ENCODE measurements around the gene KRTAP9-4. TPM values are rescaled to one million over a fixed set of nuclear protein-coding genes. Genes with fewer than 3 reads are reported as not detected.
"Not testable (repeated sequence)": the region's sequence is repeated elsewhere in the genome, so short reads cannot be mapped to it uniquely, and the experiment has no call there.

KRTAP9-4 gene
- polyA plus RNA-seq (2011; rRNA removed) (not detected in 2 replicates), polyA plus RNA-seq (2017; fragmentation: RNase III; extraction: RNeasy Plus Mini Kit Qiagen cat#74134 plus additional on column Dnase treatment) (not detected in 3 replicates), polyA minus RNA-seq (2011; rRNA and poly(A)+ RNA removed) (not detected in 2 replicates)
- polyA plus RNA-seq (2012; cell fraction: cytosol; rRNA removed), result not detected in 2 replicates
- not detected in 2 replicates for polyA plus RNA-seq (2012; cell fraction: nucleus; rRNA removed)

- H3K4me1 ChIP-seq; POLR2A ChIA-PET; H3K4me3 ChIP-seq; CTCF ChIA-PET; H3K27ac ChIP-seq; H3K9me3 ChIP-seq; ATAC-seq; DNase-seq (ENCODE audit: low read depth in 1 of 2, low spot score in 1 of 2); FAIRE-seq; H3K4me2 ChIP-seq: not testable (repeated sequence)
- 38% methylated on average over 2 of the region's 2 CpGs for WGBS (ENCODE audit: missing lambda C conversion rate)
These were observed at the start of gene KRTAP9-4 for GRCh38 chr17:41249637-41250240. Gene KRTAP9-4 (plus strand): TSS chr17:41249687. CDS start chr17:41249721, 34 bp downstream.

- no peak overlapping the region for H3K4me3 ChIP-seq
- peak overlapping the region; percentile 62 for H3K4me2 ChIP-seq
- WGBS (ENCODE audit: missing lambda C conversion rate), result 8% methylated on average over 1 of the region's 1 CpG
- ATAC-seq, result peak; percentile 91 to 96
- peak; percentile 55 to 85 for DNase-seq (ENCODE audit: low read depth in 1 of 2, low spot score in 1 of 2)
- H3K4me1 ChIP-seq, result peaks cover 24% of the 10 kb centered on the region
- FAIRE-seq, result peak; percentile 100
- POLR2A ChIA-PET, result no interaction called here
- CTCF ChIA-PET, result interaction anchor here (0.9 to 2.0 kb wide), 3 partner anchors 111 to 451 kb away, joined by 3 to 7 read pairs (median 3); no protein-coding TSS in a partner anchor
- H3K27ac ChIP-seq, result peak overlapping the region; percentile 62 to 78; a peak in 5 of 6 replicates
- 0 out of 3 replicates have a peak, but pooled peaks cover 6% of the 10 kb centered on the region for H3K9me3 ChIP-seq
- TF ChIP-seq, protein P1, sequence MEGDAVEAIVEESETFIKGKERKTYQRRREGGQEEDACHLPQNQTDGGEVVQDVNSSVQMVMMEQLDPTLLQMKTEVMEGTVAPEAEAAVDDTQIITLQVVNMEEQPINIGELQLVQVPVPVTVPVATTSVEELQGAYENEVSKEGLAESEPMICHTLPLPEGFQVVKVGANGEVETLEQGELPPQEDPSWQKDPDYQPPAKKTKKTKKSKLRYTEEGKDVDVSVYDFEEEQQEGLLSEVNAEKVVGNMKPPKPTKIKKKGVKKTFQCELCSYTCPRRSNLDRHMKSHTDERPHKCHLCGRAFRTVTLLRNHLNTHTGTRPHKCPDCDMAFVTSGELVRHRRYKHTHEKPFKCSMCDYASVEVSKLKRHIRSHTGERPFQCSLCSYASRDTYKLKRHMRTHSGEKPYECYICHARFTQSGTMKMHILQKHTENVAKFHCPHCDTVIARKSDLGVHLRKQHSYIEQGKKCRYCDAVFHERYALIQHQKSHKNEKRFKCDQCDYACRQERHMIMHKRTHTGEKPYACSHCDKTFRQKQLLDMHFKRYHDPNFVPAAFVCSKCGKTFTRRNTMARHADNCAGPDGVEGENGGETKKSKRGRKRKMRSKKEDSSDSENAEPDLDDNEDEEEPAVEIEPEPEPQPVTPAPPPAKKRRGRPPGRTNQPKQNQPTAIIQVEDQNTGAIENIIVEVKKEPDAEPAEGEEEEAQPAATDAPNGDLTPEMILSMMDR (IDR thresholded peaks at IDR 0.05), result no peak; the same call in 2 of the 3 replicates
- TF ChIP-seq BCL3 (IDR thresholded peaks at IDR 0.05), result no peak
- TF ChIP-seq HEYL (CRISPR knock-in tag; IDR thresholded peaks at IDR 0.05), result no peak
- TF ChIP-seq MYC (IDR thresholded peaks at IDR 0.05; ENCODE audit: borderline replicate concordance, low read length), result no peak
- TF ChIP-seq CHD4 (IDR thresholded peaks at IDR 0.05; ENCODE audit: borderline replicate concordance), result no peak
- TF ChIP-seq, protein P2, sequence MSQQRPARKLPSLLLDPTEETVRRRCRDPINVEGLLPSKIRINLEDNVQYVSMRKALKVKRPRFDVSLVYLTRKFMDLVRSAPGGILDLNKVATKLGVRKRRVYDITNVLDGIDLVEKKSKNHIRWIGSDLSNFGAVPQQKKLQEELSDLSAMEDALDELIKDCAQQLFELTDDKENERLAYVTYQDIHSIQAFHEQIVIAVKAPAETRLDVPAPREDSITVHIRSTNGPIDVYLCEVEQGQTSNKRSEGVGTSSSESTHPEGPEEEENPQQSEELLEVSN (IDR thresholded peaks at IDR 0.05; ENCODE audit: borderline replicate concordance, low read depth), result 0 out of 2 replicates have a peak, but pooled peaks have one; percentile 14
- TF ChIP-seq KDM5A (IDR thresholded peaks at IDR 0.05), result no peak
- TF ChIP-seq NFE2L2 (conservative IDR thresholded peaks at IDR 0.05; ENCODE audit: low read length), result peak; percentile 86
- TF ChIP-seq EHF (CRISPR knock-in tag; IDR thresholded peaks at IDR 0.05), result no peak
- TF ChIP-seq MAZ (IDR thresholded peaks at IDR 0.05; ENCODE audit: borderline replicate concordance, low read depth, low read length), result no peak
- no peak for TF ChIP-seq TP53 (CRISPR knock-in tag; IDR thresholded peaks at IDR 0.05)
- TF ChIP-seq JUN (IDR thresholded peaks at IDR 0.05), result peak; percentile 33 to 39; a peak in 2 of 5 replicates
- TF ChIP-seq SMC3 (IDR thresholded peaks at IDR 0.05), result 0 out of 3 replicates have a peak, but pooled peaks have one; percentile 3
- peak; percentile 68 for TF ChIP-seq FOSL2 (IDR thresholded peaks at IDR 0.05)
- peak; percentile 82 for TF ChIP-seq FOSL2 (CRISPR knock-in tag; IDR thresholded peaks at IDR 0.05)
- TF ChIP-seq POLR2AphosphoS2 (conservative IDR thresholded peaks at IDR 0.05; ENCODE audit: low read length), result no peak
- peak in 1 of 2 experiments; percentile 10; a peak in 1 of 4 replicates for TF ChIP-seq CEBPB (IDR thresholded peaks at IDR 0.05)
- no peak for TF ChIP-seq BHLHE40 (IDR thresholded peaks at IDR 0.05; ENCODE audit: low read depth, low read length)
- TF ChIP-seq, protein P3, sequence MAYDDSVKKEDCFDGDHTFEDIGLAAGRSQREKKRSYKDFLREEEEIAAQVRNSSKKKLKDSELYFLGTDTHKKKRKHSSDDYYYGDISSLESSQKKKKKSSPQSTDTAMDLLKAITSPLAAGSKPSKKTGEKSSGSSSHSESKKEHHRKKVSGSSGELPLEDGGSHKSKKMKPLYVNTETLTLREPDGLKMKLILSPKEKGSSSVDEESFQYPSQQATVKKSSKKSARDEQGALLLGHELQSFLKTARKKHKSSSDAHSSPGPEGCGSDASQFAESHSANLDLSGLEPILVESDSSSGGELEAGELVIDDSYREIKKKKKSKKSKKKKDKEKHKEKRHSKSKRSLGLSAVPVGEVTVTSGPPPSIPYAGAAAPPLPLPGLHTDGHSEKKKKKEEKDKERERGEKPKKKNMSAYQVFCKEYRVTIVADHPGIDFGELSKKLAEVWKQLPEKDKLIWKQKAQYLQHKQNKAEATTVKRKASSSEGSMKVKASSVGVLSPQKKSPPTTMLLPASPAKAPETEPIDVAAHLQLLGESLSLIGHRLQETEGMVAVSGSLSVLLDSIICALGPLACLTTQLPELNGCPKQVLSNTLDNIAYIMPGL (CRISPR knock-in tag; IDR thresholded peaks at IDR 0.05; ENCODE audit: borderline replicate concordance), result no peak
- no peak for TF ChIP-seq EHMT2 (IDR thresholded peaks at IDR 0.05; ENCODE audit: low read depth)
- TF ChIP-seq MAFK (IDR thresholded peaks at IDR 0.05; ENCODE audit: partially characterized antibody), result peak; percentile 94
- 0 out of 2 replicates have a peak, but pooled peaks have one; percentile 20 for TF ChIP-seq MAX (IDR thresholded peaks at IDR 0.05)
- TF ChIP-seq ATOH8 (CRISPR knock-in tag; IDR thresholded peaks at IDR 0.05; ENCODE audit: low read depth), result 0 out of 2 replicates have a peak, but pooled peaks have one; percentile 30
- peak; percentile 81 for TF ChIP-seq JUNB (IDR thresholded peaks at IDR 0.05)
- TF ChIP-seq RARB (CRISPR knock-in tag; IDR thresholded peaks at IDR 0.05), result no peak
- TF ChIP-seq GATA3 (IDR thresholded peaks at IDR 0.05; ENCODE audit: borderline replicate concordance), result peak; percentile 64; the same call in 1 of the 2 replicates
- no peak for TF ChIP-seq RCOR1 (IDR thresholded peaks at IDR 0.05; ENCODE audit: low read depth, low read length)
- TF ChIP-seq ZFP36 (IDR thresholded peaks at IDR 0.05; ENCODE audit: borderline replicate concordance, partially characterized antibody), result no peak
- no peak for TF ChIP-seq CHD2 (IDR thresholded peaks at IDR 0.05; ENCODE audit: low read length, partially characterized antibody)
These were observed 37.5 kb upstream of the KRTAP9-4 start for GRCh38 chr17:41211845-41212466.

Data from A549 (cell line).